ENCODE results near the gene HLA-DOA.
A peak's percentile ranks its signal among the peaks of the same experiment; 100 is the strongest.

The HLA-DOA gene

DNA sequence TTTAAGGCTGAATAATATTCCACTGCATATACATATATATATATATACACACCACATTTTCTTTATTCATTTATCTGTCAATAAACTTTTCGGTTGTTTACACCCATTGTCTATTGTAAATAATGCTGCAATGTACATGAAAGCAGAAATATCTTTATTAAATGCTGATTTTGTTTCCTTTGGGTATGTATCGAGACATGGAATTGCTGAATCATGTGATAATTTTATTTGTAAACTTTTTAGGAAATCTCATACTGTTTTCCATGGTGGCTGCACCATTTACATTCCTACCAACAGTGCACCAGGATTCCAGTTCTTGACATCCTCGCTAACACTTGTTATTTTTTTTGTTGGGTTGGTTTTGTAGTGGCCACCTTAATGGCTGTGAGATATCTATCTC is 14.1 kb upstream of the HLA-DOA start:
- Histone ChIP-seq H3K9me2 (replicated peaks; ENCODE audit: insufficient read depth, low read length) (no peaks in the 10 kb centered on the region), H3K9ac (ENCODE audit: low read length) (no peak overlapping the region), H4K20me1 (ENCODE audit: insufficient read depth, low read length) (no peaks in the 10 kb centered on the region), H3K79me2 (ENCODE audit: low read length) (no peaks in the 10 kb centered on the region), H2AFZ (ENCODE audit: low read length) (no peak overlapping the region), H3K4me3 (ENCODE audit: low read length) (no peak overlapping the region), H3K36me3 (replicated peaks; ENCODE audit: insufficient read depth, low read length) (no peaks in the 10 kb centered on the region), H3K4me1 (ENCODE audit: low read length) (peaks cover 12% of the 10 kb centered on the region), H3K27ac (ENCODE audit: low read length) (no peak overlapping the region), H3F3A (ENCODE audit: insufficient read depth, low read length) (peaks cover 11% of the 10 kb centered on the region), H3K4me2 (ENCODE audit: low read depth, low read length) (no peak overlapping the region), H3K9me3 (replicated peaks; ENCODE audit: insufficient read depth, low read length) (no peaks in the 10 kb centered on the region), H3K27me3 (replicated peaks; ENCODE audit: insufficient read depth, low read length) (peaks cover 8% of the 10 kb centered on the region; the same call in 1 of the 2 replicates)
- TF ChIP-seq EZH2phosphoT487 (IDR thresholded peaks at IDR 0.05; ENCODE audit: low read length) (no peak), EZH2 (optimal IDR thresholded peaks at IDR 0.05; ENCODE audit: low read depth, low read length) (no peak)
- TF ChIP-seq, protein P1, sequence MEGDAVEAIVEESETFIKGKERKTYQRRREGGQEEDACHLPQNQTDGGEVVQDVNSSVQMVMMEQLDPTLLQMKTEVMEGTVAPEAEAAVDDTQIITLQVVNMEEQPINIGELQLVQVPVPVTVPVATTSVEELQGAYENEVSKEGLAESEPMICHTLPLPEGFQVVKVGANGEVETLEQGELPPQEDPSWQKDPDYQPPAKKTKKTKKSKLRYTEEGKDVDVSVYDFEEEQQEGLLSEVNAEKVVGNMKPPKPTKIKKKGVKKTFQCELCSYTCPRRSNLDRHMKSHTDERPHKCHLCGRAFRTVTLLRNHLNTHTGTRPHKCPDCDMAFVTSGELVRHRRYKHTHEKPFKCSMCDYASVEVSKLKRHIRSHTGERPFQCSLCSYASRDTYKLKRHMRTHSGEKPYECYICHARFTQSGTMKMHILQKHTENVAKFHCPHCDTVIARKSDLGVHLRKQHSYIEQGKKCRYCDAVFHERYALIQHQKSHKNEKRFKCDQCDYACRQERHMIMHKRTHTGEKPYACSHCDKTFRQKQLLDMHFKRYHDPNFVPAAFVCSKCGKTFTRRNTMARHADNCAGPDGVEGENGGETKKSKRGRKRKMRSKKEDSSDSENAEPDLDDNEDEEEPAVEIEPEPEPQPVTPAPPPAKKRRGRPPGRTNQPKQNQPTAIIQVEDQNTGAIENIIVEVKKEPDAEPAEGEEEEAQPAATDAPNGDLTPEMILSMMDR (IDR thresholded peaks at IDR 0.05; ENCODE audit: low read length), result no peak
- no peak for DNase-seq

DNA sequence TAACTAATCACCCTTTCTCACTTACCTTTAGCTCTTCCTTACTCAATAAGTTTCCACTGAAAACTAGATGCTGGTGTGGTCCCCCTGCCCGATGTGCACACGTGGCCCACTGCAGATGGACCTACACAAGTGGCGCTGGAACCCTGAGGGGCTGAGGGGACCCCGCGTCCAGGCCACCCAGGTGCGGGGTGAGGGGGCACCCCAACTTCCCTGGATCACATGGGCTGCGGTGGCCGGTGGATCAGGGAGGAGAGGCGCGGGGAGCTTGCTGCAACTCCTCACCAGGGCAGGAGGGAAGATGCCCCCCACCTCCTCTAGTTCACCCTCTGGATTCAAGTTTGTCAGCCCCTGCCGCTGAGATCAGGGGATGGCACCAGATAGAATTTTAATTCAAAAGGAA is 12.5 kb upstream of the HLA-DOA start:
- Histone ChIP-seq H3K36me3 (replicated peaks; ENCODE audit: insufficient read depth, low read length) (no peaks in the 10 kb centered on the region), H2AFZ (ENCODE audit: low read length) (no peak overlapping the region), H4K20me1 (ENCODE audit: insufficient read depth, low read length) (no peaks in the 10 kb centered on the region), H3K9me3 (replicated peaks; ENCODE audit: insufficient read depth, low read length) (no peaks in the 10 kb centered on the region), H3K27ac (ENCODE audit: low read length) (no peak overlapping the region), H3K79me2 (ENCODE audit: low read length) (no peaks in the 10 kb centered on the region), H3K4me2 (ENCODE audit: low read depth, low read length) (no peak overlapping the region), H3F3A (ENCODE audit: insufficient read depth, low read length) (0 out of 2 replicates have a peak, but pooled peaks cover under 1% of the 10 kb centered on the region), H3K4me1 (ENCODE audit: low read length) (peaks cover 5% of the 10 kb centered on the region; the same call in 1 of the 2 replicates), H3K9me2 (replicated peaks; ENCODE audit: insufficient read depth, low read length) (no peaks in the 10 kb centered on the region), H3K27me3 (replicated peaks; ENCODE audit: insufficient read depth, low read length) (peaks cover 24% of the 10 kb centered on the region; the same call in 1 of the 2 replicates), H3K4me3 (ENCODE audit: low read length) (no peak overlapping the region), H3K9ac (ENCODE audit: low read length) (no peak overlapping the region)
- TF ChIP-seq, protein P1 (IDR thresholded peaks at IDR 0.05; ENCODE audit: low read length), result no peak
- no peak for TF ChIP-seq EZH2phosphoT487 (IDR thresholded peaks at IDR 0.05; ENCODE audit: low read length)
- TF ChIP-seq EZH2 (optimal IDR thresholded peaks at IDR 0.05; ENCODE audit: low read depth, low read length), result no peak
- no peak for DNase-seq

DNA sequence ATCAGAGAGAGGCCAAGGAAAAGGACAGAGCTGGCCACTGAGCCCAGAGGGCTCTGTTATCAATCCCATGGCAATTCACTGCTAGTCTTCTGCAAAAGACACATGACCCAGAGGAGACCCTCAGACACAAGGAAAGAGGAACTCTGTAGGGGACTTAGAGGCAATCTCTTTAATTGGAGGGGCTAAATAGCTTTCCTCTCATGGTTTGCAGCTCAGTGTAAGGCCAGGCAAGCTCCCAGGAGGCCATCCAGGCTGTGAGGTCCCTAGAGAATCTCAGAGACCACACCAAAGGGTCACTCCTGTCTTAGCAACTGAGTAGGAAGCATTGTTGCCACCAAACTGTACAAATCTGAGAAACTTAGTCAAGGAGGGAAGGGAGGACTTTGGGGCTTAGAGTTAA is 10.0 kb upstream of the HLA-DOA start:
- Histone ChIP-seq H3K79me2 (ENCODE audit: low read length) (no peaks in the 10 kb centered on the region), H3K27me3 (replicated peaks; ENCODE audit: insufficient read depth, low read length) (peaks cover 24% of the 10 kb centered on the region; the same call in 1 of the 2 replicates), H4K20me1 (ENCODE audit: insufficient read depth, low read length) (no peaks in the 10 kb centered on the region), H3K4me3 (ENCODE audit: low read length) (peak overlapping the region; percentile 41), H3K9me2 (replicated peaks; ENCODE audit: insufficient read depth, low read length) (no peaks in the 10 kb centered on the region), H2AFZ (ENCODE audit: low read length) (peak overlapping the region; percentile 61; the same call in 1 of the 2 replicates), H3K9ac (ENCODE audit: low read length) (no peak overlapping the region), H3K4me1 (ENCODE audit: low read length) (0 out of 2 replicates have a peak, but pooled peaks cover 4% of the 10 kb centered on the region), H3K9me3 (replicated peaks; ENCODE audit: insufficient read depth, low read length) (no peaks in the 10 kb centered on the region), H3K27ac (ENCODE audit: low read length) (no peak overlapping the region), H3K36me3 (replicated peaks; ENCODE audit: insufficient read depth, low read length) (no peaks in the 10 kb centered on the region), H3K4me2 (ENCODE audit: low read depth, low read length) (peak overlapping the region; percentile 81), H3F3A (ENCODE audit: insufficient read depth, low read length) (no peaks in the 10 kb centered on the region)
- TF ChIP-seq, protein P1 (IDR thresholded peaks at IDR 0.05; ENCODE audit: low read length), result no peak
- TF ChIP-seq EZH2 (optimal IDR thresholded peaks at IDR 0.05; ENCODE audit: low read depth, low read length) (no peak), EZH2phosphoT487 (IDR thresholded peaks at IDR 0.05; ENCODE audit: low read length) (no peak)
- no peak for DNase-seq
